Fibroblast of lung (primary cell): Measurements from ENCODE around the gene TMEM120B. TPM values are rescaled to one million over a fixed set of nuclear protein-coding genes. Genes with fewer than 3 reads are reported as not detected.

Experiments used
- DNase-seq, 2 donors: peaks; one replicate each; pipeline versions ENCODE4 v3.0.0 to v3.0.0-alpha.2; 2010; ENCODE audit warnings: low read depth in 2 of 2
- H2AFZ ChIP-seq: 2 replicates; pipeline ENCODE4 v1.5.1; 2012; ENCODE audit warnings: low read length, control low read depth, inconsistent platforms
- H3K27ac ChIP-seq: 2 replicates; pipeline ENCODE4 v1.5.1; 2011; ENCODE audit warnings: low read length, control low read depth; ENCODE audit not compliant: insufficient read depth
- H3K27me3 ChIP-seq: 2 replicates; pipeline ENCODE4 v1.5.1; 2011; ENCODE audit warnings: mild to moderate bottlenecking, low read length; ENCODE audit not compliant: control insufficient read depth, insufficient read depth
- H3K36me3 ChIP-seq: 2 replicates; pipeline ENCODE4 v1.5.1; 2011; ENCODE audit warnings: low read length; ENCODE audit not compliant: control insufficient read depth, insufficient read depth
- H3K4me1 ChIP-seq: 2 replicates; pipeline ENCODE4 v1.5.1; 2011; ENCODE audit warnings: low read length; ENCODE audit not compliant: control insufficient read depth, insufficient read depth; ENCODE audit errors: extremely low read depth
- H3K4me2 ChIP-seq: 2 replicates; pipeline ENCODE4 v1.5.1; 2011; ENCODE audit warnings: low read length, control low read depth; ENCODE audit not compliant: insufficient read depth; ENCODE audit errors: extremely low read depth
- H3K4me3 ChIP-seq, 4 experiments: fragments of 200-600 bp in 1 of 4; sonication (generic) in 1 of 4; replicated peaks in 1 of 4; 2 replicates each; pipeline ENCODE4 v1.5.1; 2011 to 2016; ENCODE audit warnings: low read length in 4 of 4, low read depth in 3 of 4, mild to moderate bottlenecking in 3 of 4, control low read depth in 2 of 4, inconsistent platforms in 1 of 4, mixed read lengths in 1 of 4; ENCODE audit not compliant: insufficient read depth in 1 of 4; ENCODE audit errors: control extremely low read depth in 1 of 4
- H3K79me2 ChIP-seq: 2 replicates; pipeline ENCODE4 v1.5.1; 2012; ENCODE audit warnings: mild to moderate bottlenecking, low read length, inconsistent platforms; ENCODE audit not compliant: control insufficient read depth, insufficient read depth
- H3K9ac ChIP-seq: 2 replicates; pipeline ENCODE4 v1.5.1; 2011; ENCODE audit warnings: mild to moderate bottlenecking, low read length, control low read depth; ENCODE audit not compliant: insufficient read depth
- H3K9me3 ChIP-seq: 2 replicates; pipeline ENCODE4 v1.5.1; 2012; ENCODE audit warnings: low read depth, low read length; ENCODE audit not compliant: control insufficient read depth, insufficient read depth
- H4K20me1 ChIP-seq: 2 replicates; pipeline ENCODE4 v1.5.1; 2011; ENCODE audit warnings: low read length; ENCODE audit not compliant: control insufficient read depth, insufficient read depth; ENCODE audit errors: extremely low read depth
- EZH2 ChIP-seq: IDR thresholded peaks from 2 replicates; pipeline ENCODE4 v1.5.1; 2012; ENCODE audit warnings: low read length, control low read depth, mild to moderate bottlenecking; ENCODE audit errors: missing control alignments
- polyA plus RNA-seq, 2 donors: library from polyadenylated mRNA; depleted of rRNA in 1 of 2; stranded (reverse) in 1 of 2; unstranded in 1 of 2; fragments of >200 nt; gene quantifications; 2 replicates each; pipeline ENCODE4 v1.2.1, GENCODE V29; 2011 to 2012; ENCODE audit warnings: missing spikeins in 1 of 2
- total RNA-seq: library from RNA; depleted of rRNA; stranded (reverse); fragments of >200 nt; gene quantifications from 2 replicates; pipeline ENCODE4 v1.2.1, GENCODE V29; 2014
- TF ChIP-seq, protein P1 (sequence below), 2 donors: IDR thresholded peaks in 1 of 2; conservative IDR thresholded peaks in 1 of 2; 1 replicate in 1 of 2; 2 replicates in 1 of 2; pipeline ENCODE4 v1.5.1; 2011 to 2012; ENCODE audit warnings: low read length in 2 of 2, control low read depth in 1 of 2, inconsistent platforms in 1 of 2, low read depth in 1 of 2, mild to moderate bottlenecking in 1 of 2

TMEM120B gene
- total and polyA plus RNA-seq, 2 donors (not counting 1 experiment from before 2014, with no cell fraction given), result 8.6 TPM

DNA sequence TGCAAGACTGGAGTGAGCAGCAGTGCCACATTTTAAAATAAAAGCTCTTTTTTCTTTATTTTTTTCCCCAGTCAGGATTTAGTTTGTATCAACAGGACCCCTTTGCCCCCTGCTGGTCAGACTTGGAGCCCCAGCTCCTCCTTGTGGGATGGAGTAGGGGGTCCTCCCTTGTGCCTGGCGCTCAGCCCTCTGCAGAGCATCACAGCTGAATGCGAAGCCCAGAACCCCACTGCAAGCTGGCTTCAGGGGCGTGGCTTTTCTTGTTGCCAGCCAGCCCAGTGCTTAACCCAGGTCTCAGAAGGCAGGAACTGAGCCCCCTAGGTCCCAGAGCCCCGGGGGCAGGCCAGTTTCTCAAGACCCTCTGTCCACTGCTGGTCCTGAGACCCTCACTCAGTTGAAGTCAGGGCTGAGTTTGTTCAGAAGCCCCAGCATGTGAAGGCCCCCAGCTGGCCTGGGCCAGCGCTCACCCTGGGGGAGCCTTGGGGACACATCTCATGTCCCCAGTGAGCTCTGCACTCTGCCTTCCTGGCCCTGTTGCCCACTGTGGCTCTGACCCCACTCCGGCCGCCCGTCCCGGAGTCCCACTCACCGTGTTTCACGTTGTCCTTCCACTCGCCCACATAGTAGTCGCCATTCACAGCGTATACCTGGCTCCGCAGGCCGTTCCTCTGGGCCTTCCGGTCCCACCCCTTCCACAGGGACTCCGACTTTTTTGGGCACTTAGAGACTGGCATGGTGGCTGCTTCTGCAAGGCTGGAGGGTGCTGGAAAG, 43.6 kb upstream of the TMEM120B start:
- no peaks in the 10 kb centered on the region for H3K36me3 ChIP-seq
- no peak overlapping the region for H3K9ac ChIP-seq
- no peaks in the 10 kb centered on the region for H3K4me1 ChIP-seq
- no peaks in the 10 kb centered on the region for H3K9me3 ChIP-seq
- H3K4me3 ChIP-seq, result no peak overlapping the region
- H3K79me2 ChIP-seq, result no peaks in the 10 kb centered on the region
- no peak overlapping the region for H3K4me2 ChIP-seq
- H4K20me1 ChIP-seq, result no peaks in the 10 kb centered on the region
- peak; percentile 13 to 42 for DNase-seq
- no peaks in the 10 kb centered on the region for H3K27me3 ChIP-seq
- TF ChIP-seq, protein P1, sequence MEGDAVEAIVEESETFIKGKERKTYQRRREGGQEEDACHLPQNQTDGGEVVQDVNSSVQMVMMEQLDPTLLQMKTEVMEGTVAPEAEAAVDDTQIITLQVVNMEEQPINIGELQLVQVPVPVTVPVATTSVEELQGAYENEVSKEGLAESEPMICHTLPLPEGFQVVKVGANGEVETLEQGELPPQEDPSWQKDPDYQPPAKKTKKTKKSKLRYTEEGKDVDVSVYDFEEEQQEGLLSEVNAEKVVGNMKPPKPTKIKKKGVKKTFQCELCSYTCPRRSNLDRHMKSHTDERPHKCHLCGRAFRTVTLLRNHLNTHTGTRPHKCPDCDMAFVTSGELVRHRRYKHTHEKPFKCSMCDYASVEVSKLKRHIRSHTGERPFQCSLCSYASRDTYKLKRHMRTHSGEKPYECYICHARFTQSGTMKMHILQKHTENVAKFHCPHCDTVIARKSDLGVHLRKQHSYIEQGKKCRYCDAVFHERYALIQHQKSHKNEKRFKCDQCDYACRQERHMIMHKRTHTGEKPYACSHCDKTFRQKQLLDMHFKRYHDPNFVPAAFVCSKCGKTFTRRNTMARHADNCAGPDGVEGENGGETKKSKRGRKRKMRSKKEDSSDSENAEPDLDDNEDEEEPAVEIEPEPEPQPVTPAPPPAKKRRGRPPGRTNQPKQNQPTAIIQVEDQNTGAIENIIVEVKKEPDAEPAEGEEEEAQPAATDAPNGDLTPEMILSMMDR (conservative IDR thresholded peaks at IDR 0.05 in 1 of 2, IDR thresholded peaks at IDR 0.05 in 1 of 2; ENCODE audit: low read depth in 1 of 2, low read length in 2 of 2), result peak; percentile 51 to 64
- no peak for TF ChIP-seq EZH2
- no peak overlapping the region for H3K27ac ChIP-seq
- no peak overlapping the region for H2AFZ ChIP-seq

DNA sequence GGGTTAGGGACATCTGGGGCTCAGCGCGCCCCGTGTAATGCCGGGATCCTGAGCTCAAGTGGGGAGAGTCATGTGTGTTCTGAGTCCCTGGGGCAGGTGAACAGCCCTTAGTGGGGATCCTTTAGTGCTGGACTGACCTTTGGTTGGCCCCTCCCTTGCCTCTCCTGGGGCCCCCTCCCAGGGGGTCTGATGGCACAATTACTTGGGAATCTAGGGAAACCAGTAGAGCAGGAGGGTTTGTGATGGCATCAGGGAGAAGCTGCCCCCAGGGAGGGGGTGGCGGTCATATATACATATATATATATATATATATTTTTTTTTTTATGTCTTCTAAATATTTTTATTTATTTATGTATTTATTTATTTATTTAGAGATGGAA, 43.0 kb upstream of the TMEM120B start, which contains the start of gene MORN3:
Gene MORN3 (minus strand): TSS at position 134 of the 380 bp plus-strand sequence. CDS start 171 bp downstream, outside the sequence.
- no peaks in the 10 kb centered on the region for H3K9me3 ChIP-seq
- TF ChIP-seq, protein P1 (conservative IDR thresholded peaks at IDR 0.05 in 1 of 2, IDR thresholded peaks at IDR 0.05 in 1 of 2; ENCODE audit: low read depth in 1 of 2, low read length in 2 of 2), result no peak
- TF ChIP-seq EZH2, result no peak
- H3K79me2 ChIP-seq, result no peaks in the 10 kb centered on the region
- H3K4me2 ChIP-seq, result no peak within 1 kb of the TSS
- H3K36me3 ChIP-seq, result no peaks in the 10 kb centered on the region
- no peak within 1 kb of the TSS for H3K4me3 ChIP-seq
- H3K9ac ChIP-seq, result no peak within 1 kb of the TSS
- DNase-seq, result no peak
- H3K27ac ChIP-seq, result no peak within 1 kb of the TSS
- H4K20me1 ChIP-seq, result no peaks in the 10 kb centered on the region
- H3K27me3 ChIP-seq, result no peaks in the 10 kb centered on the region
- H2AFZ ChIP-seq, result no peak within 1 kb of the TSS
- H3K4me1 ChIP-seq, result no peaks in the 10 kb centered on the region

DNA sequence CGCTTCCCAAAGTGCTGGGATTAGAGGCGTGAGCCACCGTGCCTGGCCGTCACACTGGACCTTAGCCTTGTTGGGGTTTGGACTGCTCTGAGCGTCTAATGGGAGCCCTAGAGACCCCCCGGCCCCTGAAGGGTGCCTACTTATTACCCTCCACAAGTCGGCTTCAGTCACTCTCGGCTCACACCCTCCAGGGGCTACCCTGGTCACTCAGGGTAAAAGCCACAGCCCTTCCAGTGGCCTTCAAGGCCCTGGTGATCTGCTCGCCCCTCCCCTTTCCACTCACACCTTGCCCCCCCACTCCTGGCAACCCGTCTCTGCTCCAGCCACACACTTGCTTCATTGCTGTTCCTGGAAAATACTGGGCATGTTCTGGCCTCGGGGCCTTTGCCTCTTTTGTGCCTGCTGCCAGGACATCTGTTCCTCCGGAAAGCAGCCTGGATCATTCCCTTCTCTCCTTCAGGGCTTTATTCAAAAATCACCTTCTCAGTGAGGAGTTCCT, 39.5 kb upstream of the TMEM120B start:
- DNase-seq, result no peak
- H3K36me3 ChIP-seq, result no peaks in the 10 kb centered on the region
- no peaks in the 10 kb centered on the region for H3K79me2 ChIP-seq
- no peaks in the 10 kb centered on the region for H3K4me1 ChIP-seq
- H3K9ac ChIP-seq, result no peak overlapping the region
- H4K20me1 ChIP-seq, result no peaks in the 10 kb centered on the region
- no peaks in the 10 kb centered on the region for H3K9me3 ChIP-seq
- peak overlapping the region; percentile 59 for H2AFZ ChIP-seq
- no peaks in the 10 kb centered on the region for H3K27me3 ChIP-seq
- no peak for TF ChIP-seq EZH2
- TF ChIP-seq, protein P1 (conservative IDR thresholded peaks at IDR 0.05 in 1 of 2, IDR thresholded peaks at IDR 0.05 in 1 of 2; ENCODE audit: low read depth in 1 of 2, low read length in 2 of 2), result no peak
- H3K4me2 ChIP-seq, result peak overlapping the region; percentile 44
- no peak overlapping the region for H3K27ac ChIP-seq
- H3K4me3 ChIP-seq, result peak overlapping the region in 1 of 4 experiments; percentile 67
